Suprapubic skin (tissue), 4 donors: Measurements from ENCODE around the gene ANXA7. TPM values are rescaled to one million over a fixed set of nuclear protein-coding genes. Genes with fewer than 3 reads are reported as not detected.
"Not testable (repeated sequence)": the region's sequence is repeated elsewhere in the genome, so short reads cannot be mapped to it uniquely, and the experiment has no call there.

Source experiments
- DNase-seq, 2 donors: peaks; one replicate each; pipeline ENCODE4 v3.0.0-alpha.2; 2019; ENCODE audit warnings: low spot score in 2 of 2
- H3K27ac ChIP-seq: fragments of 200-600 bp; sonication (generic); one replicate; pipeline ENCODE4 v1.5.1; 2019
- H3K27me3 ChIP-seq: fragments of 200-600 bp; sonication (generic); one replicate; pipeline ENCODE4 v1.5.1; 2019
- H3K36me3 ChIP-seq: fragments of 200-600 bp; sonication (generic); one replicate; pipeline ENCODE4 v1.5.1; 2019
- H3K4me1 ChIP-seq: fragments of 200-600 bp; sonication (generic); one replicate; pipeline ENCODE4 v1.5.1; 2019
- H3K4me3 ChIP-seq: fragments of 200-600 bp; sonication (generic); one replicate; pipeline ENCODE4 v1.5.1; 2019; ENCODE audit warnings: mild to moderate bottlenecking
- H3K9me3 ChIP-seq: fragments of 200-600 bp; sonication (generic); one replicate; pipeline ENCODE4 v1.5.1; 2019
- CTCF ChIP-seq, 2 donors: fragments of 200-600 bp in 1 of 2; fragments of 450-650 bp in 1 of 2; sonication (generic) in 1 of 2; IDR thresholded peaks; one replicate each; pipeline ENCODE4 v1.5.1; 2016 to 2019; ENCODE audit warnings: antibody characterized with exemption in 2 of 2, mild to moderate bottlenecking in 1 of 2, moderate library complexity in 1 of 2
- EP300 ChIP-seq: sonication (generic); formaldehyde crosslinking; IDR thresholded peaks from one replicate; pipeline ENCODE4 v1.6.1; 2017; ENCODE audit warnings: antibody characterized with exemption
- POLR2A ChIP-seq, 2 donors: fragments of 450-650 bp; IDR thresholded peaks; one replicate each; pipeline ENCODE4 v1.6.1; 2017; ENCODE audit warnings: antibody characterized with exemption in 2 of 2, mild to moderate bottlenecking in 2 of 2, moderate library complexity in 2 of 2
- POLR2AphosphoS5 ChIP-seq, 3 donors: sonication (generic); formaldehyde crosslinking; IDR thresholded peaks; one replicate each; pipeline ENCODE4 v1.6.1; 2017; ENCODE audit warnings: antibody characterized with exemption in 3 of 3
- WGBS: methylation state at CpG from one replicate; pipeline ENCODE4 v1.1.5; 2018; 5-methylcytosine and 5-hydroxymethylcytosine counted together
- total RNA-seq, 4 donors: library from RNA; depleted of rRNA; stranded (reverse); fragments of >200 nt; gene quantifications; one replicate each; pipeline ENCODE4 v1.1.0, GENCODE V29; 2016

ANXA7 gene
- total RNA-seq, 4 donors from 2014 or later, result 93.5 to 153 (median 100) TPM

GRCh38 chr10:73399063-73399462 is 14.8 kb downstream of the ANXA7 start:
- H3K36me3 ChIP-seq, result peaks cover 50% of the 10 kb centered on the region

GRCh38 chr10:73398024-73398423 is 15.8 kb downstream of the ANXA7 start:
- DNase-seq, result no peak
- TF ChIP-seq POLR2A (IDR thresholded peaks at IDR 0.05) (no peak), EP300 (no peak), CTCF (IDR thresholded peaks at IDR 0.05) (no peak), POLR2AphosphoS5 (IDR thresholded peaks at IDR 0.05) (no peak)
- Histone ChIP-seq H3K4me1 (no peaks in the 10 kb centered on the region), H3K4me3 (no peak overlapping the region), H3K27ac (no peak overlapping the region), H3K27me3 (no peaks in the 10 kb centered on the region), H3K9me3 (no peaks in the 10 kb centered on the region), H3K36me3 (peaks cover 53% of the 10 kb centered on the region)
- WGBS, result 96% methylated on average over 6 of the region's 6 CpGs

More at GRCh38 chr10:73399063-73399462, 14.8 kb downstream of the ANXA7 start:
- no peaks in the 10 kb centered on the region for H3K27me3 ChIP-seq
- no peak for TF ChIP-seq EP300
- no peak for TF ChIP-seq POLR2A (IDR thresholded peaks at IDR 0.05)
- no peak for TF ChIP-seq CTCF (IDR thresholded peaks at IDR 0.05)
- TF ChIP-seq POLR2AphosphoS5 (IDR thresholded peaks at IDR 0.05), result no peak
- no peaks in the 10 kb centered on the region for H3K9me3 ChIP-seq
- H3K4me3 ChIP-seq, result no peak overlapping the region
- H3K4me1 ChIP-seq, result peaks cover 4% of the 10 kb centered on the region
- 89% methylated on average over 4 of the region's 4 CpGs for WGBS
- H3K27ac ChIP-seq, result no peak overlapping the region
- DNase-seq, result no peak

GRCh38 chr10:73394325-73394724 is 19.5 kb downstream of the ANXA7 start:
- WGBS, result 100% methylated on average over 3 of the region's 4 CpGs
- peaks cover 63% of the 10 kb centered on the region for H3K36me3 ChIP-seq
- H3K4me1 ChIP-seq, result not testable (repeated sequence)

GRCh38 chr10:73388228-73388627 is 25.6 kb downstream of the ANXA7 start:
- Histone ChIP-seq H3K4me1 (no peaks in the 10 kb centered on the region), H3K27me3 (no peaks in the 10 kb centered on the region), H3K4me3 (no peak overlapping the region), H3K36me3 (peaks cover 70% of the 10 kb centered on the region), H3K9me3 (no peaks in the 10 kb centered on the region), H3K27ac (no peak overlapping the region)
- DNase-seq, result no peak
- no peak for TF ChIP-seq EP300
- WGBS, result 94% methylated on average over 4 of the region's 4 CpGs

More at GRCh38 chr10:73394325-73394724, 19.5 kb downstream of the ANXA7 start:
- not testable (repeated sequence) for H3K27ac ChIP-seq, H3K27me3 ChIP-seq, H3K4me3 ChIP-seq, H3K9me3 ChIP-seq, DNase-seq

- no peaks in the 10 kb centered on the region for H3K4me1 ChIP-seq
- no peak overlapping the region for H3K4me3 ChIP-seq
- WGBS, result 96% methylated on average over 7 of the region's 7 CpGs
- peaks cover 86% of the 10 kb centered on the region for H3K36me3 ChIP-seq
- H3K27me3 ChIP-seq, result no peaks in the 10 kb centered on the region
- no peaks in the 10 kb centered on the region for H3K9me3 ChIP-seq
- DNase-seq, result no peak
- no peak for TF ChIP-seq POLR2A (IDR thresholded peaks at IDR 0.05)
- TF ChIP-seq CTCF (IDR thresholded peaks at IDR 0.05), result no peak
- no peak for TF ChIP-seq POLR2AphosphoS5 (IDR thresholded peaks at IDR 0.05)
- no peak for TF ChIP-seq EP300
- no peak overlapping the region for H3K27ac ChIP-seq
Observed at GRCh38 chr10:73386583-73386982, 27.3 kb downstream of the ANXA7 start.

- DNase-seq, result no peak
- 74% methylated on average over 1 of the region's 1 CpG for WGBS
- H3K27me3 ChIP-seq, result no peaks in the 10 kb centered on the region
- TF ChIP-seq POLR2A (IDR thresholded peaks at IDR 0.05), result no peak
- TF ChIP-seq POLR2AphosphoS5 (IDR thresholded peaks at IDR 0.05), result no peak
- TF ChIP-seq EP300, result no peak
- no peak for TF ChIP-seq CTCF (IDR thresholded peaks at IDR 0.05)
- H3K4me3 ChIP-seq, result no peak overlapping the region
- peaks cover 94% of the 10 kb centered on the region for H3K36me3 ChIP-seq
- no peak overlapping the region for H3K27ac ChIP-seq
- no peaks in the 10 kb centered on the region for H3K4me1 ChIP-seq
- H3K9me3 ChIP-seq, result no peaks in the 10 kb centered on the region
Observed at GRCh38 chr10:73379064-73379748, 34.7 kb downstream of the ANXA7 start.
